HG03378 (cell line): ENCODE measurements around the gene PPM1F.

ENCODE experiments used
- ATAC-seq: cut with Tn5 transposase; IDR thresholded peaks from one replicate; pipeline ENCODE4 v1.9.1; 2021; ENCODE audit warnings: mild to moderate bottlenecking, moderate library complexity; ENCODE audit not compliant: unreplicated experiment

PPM1F gene

GRCh38 chr22:21961127-21961867, 8.6 kb upstream of the PPM1F start:
- ATAC-seq = no peak

GRCh38 chr22:21960200-21961126, 7.8 kb upstream of the PPM1F start:
- ATAC-seq = no peak

GRCh38 chr22:21959274-21960074, 6.8 kb upstream of the PPM1F start:
- ATAC-seq = no peak

GRCh38 chr22:21958360-21959273, 6.0 kb upstream of the PPM1F start:
- ATAC-seq = no peak

GRCh38 chr22:21951931-21952465, 650 bp downstream of the PPM1F start:
- ATAC-seq = no peak

- ATAC-seq = no peak
Measured at GRCh38 chr22:21951062-21951461, 1.6 kb downstream of the PPM1F start.

- no peak for ATAC-seq
Measured at GRCh38 chr22:21949948-21950347, 2.7 kb downstream of the PPM1F start.

GRCh38 chr22:21949569-21949918, 3.1 kb downstream of the PPM1F start:
- ATAC-seq = no peak

- ATAC-seq = no peak
Measured at GRCh38 chr22:21948824-21949568, 3.7 kb downstream of the PPM1F start.

- no peak for ATAC-seq
Measured at GRCh38 chr22:21948390-21948789, 4.3 kb downstream of the PPM1F start.

- ATAC-seq = no peak
Measured at GRCh38 chr22:21947040-21948014, 5.3 kb downstream of the PPM1F start.

GRCh38 chr22:21946262-21946925, 6.3 kb downstream of the PPM1F start:
- ATAC-seq = no peak

- no peak for ATAC-seq
Measured at GRCh38 chr22:21945453-21946261, 7.0 kb downstream of the PPM1F start.

- ATAC-seq = no peak
Measured at GRCh38 chr22:21944871-21945270, 7.8 kb downstream of the PPM1F start.

GRCh38 chr22:21943571-21944448, 8.8 kb downstream of the PPM1F start:
- no peak for ATAC-seq
